HCT116 (cell line): ENCODE data around the gene CCDC90B. TPM values are rescaled to one million over a fixed set of nuclear protein-coding genes. Genes with fewer than 3 reads are reported as not detected.

Experiments
- ATAC-seq: fragments of 200-7000 bp; cut with Tn5 transposase; 2 replicates; pipeline ENCODE4 v1.9.1; 2020; ENCODE audit warnings: mild to moderate bottlenecking, moderate library complexity
- BruUV-seq: library from RNA; stranded (reverse); fragments of 400-500 nt; replicated peaks from 2 replicates; lab custom pipeline; 2021; lab: Mats Ljungman, UMichigan
- CTCF ChIA-PET: fragments of 300-600 bp; sonication (Branson Sonifier 250); formaldehyde crosslinking; loops from one replicate; lab custom pipeline; 2021; ENCODE audit warnings: antibody characterized with exemption; lab: Charles Lee
- POLR2A ChIA-PET: fragments of 300-600, 350-600 bp; sonication (Branson Sonifier 250); formaldehyde crosslinking; loops from one replicate; lab custom pipeline; 2021; ENCODE audit warnings: antibody characterized with exemption; lab: Charles Lee
- RAD21 ChIA-PET, 2 experiments: fragments of 300-600 bp; sonication (Branson Sonifier 250); formaldehyde crosslinking; loops; one replicate each; lab custom pipeline; 2023; ENCODE audit warnings: low total read pairs in 2 of 2; ENCODE audit not compliant: uncharacterized antibody in 2 of 2, unreplicated experiment in 2 of 2, low non-redundant PET in 1 of 2; lab: Charles Lee
- DNase-seq: peaks from one replicate; pipeline ENCODE4 v3.0.0-alpha.2; 2010; ENCODE audit warnings: low read depth, low spot score
- H2AFZ ChIP-seq: fragments of 200-600 bp; shearing (Covaris generic), sonication (generic); 2 replicates; pipeline ENCODE4 v1.6.1; 2017; ENCODE audit warnings: low read depth, mixed run types, mixed read lengths, antibody characterized with exemption, low read length; ENCODE audit not compliant: poor library complexity, severe bottlenecking
- H3K27ac ChIP-seq: 2 replicates; pipeline ENCODE4 v1.5.1; 2012; ENCODE audit warnings: low read depth, low read length
- H3K27me3 ChIP-seq: fragments of 200-600 bp; sonication (generic); 2 replicates; pipeline ENCODE4 v1.6.1; 2016; ENCODE audit warnings: mixed run types, low read length, mixed read lengths; ENCODE audit not compliant: insufficient read depth
- H3K36me3 ChIP-seq, 2 experiments: fragments of 200-500 bp in 1 of 2; fragments of 200-600 bp in 1 of 2; sonication (Bioruptor generic) in 1 of 2; sonication (generic) in 1 of 2; 2 replicates each; pipeline versions ENCODE4 v1.5.1 to v1.6.1; 2014 to 2016; ENCODE audit warnings: low read length in 2 of 2, inconsistent platforms in 1 of 2, mixed read lengths in 1 of 2, mixed run types in 1 of 2; ENCODE audit not compliant: insufficient read depth in 2 of 2, control insufficient read depth in 1 of 2
- H3K4me1 ChIP-seq, 2 experiments: fragments of 200-600 bp in 1 of 2; sonication (generic) in 1 of 2; 2 replicates each; pipeline versions ENCODE4 v1.5.1 to v1.6.1; 2012 to 2017; ENCODE audit warnings: low read length in 2 of 2, inconsistent platforms in 1 of 2, mild to moderate bottlenecking in 1 of 2, mixed read lengths in 1 of 2, mixed run types in 1 of 2, moderate library complexity in 1 of 2; ENCODE audit not compliant: insufficient read depth in 2 of 2, control insufficient read depth in 1 of 2
- H3K4me2 ChIP-seq: fragments of 200-600 bp; sonication (generic); 2 replicates; pipeline ENCODE4 v1.6.1; 2017; ENCODE audit warnings: mixed run types, low read length, mixed read lengths
- H3K4me3 ChIP-seq, 2 experiments: fragments of 200-600 bp in 1 of 2; sonication (generic) in 1 of 2; replicated peaks in 1 of 2; 2 replicates each; pipeline ENCODE4 v1.5.1; 2011 to 2016; ENCODE audit warnings: low read length in 2 of 2, control low read depth in 1 of 2, low read depth in 1 of 2, mild to moderate bottlenecking in 1 of 2, mixed read lengths in 1 of 2, mixed run types in 1 of 2
- H3K79me2 ChIP-seq: fragments of 200-600 bp; sonication (generic); 2 replicates; pipeline ENCODE4 v1.6.1; 2017; ENCODE audit warnings: mild to moderate bottlenecking, mixed run types, low read length, moderate library complexity, mixed read lengths; ENCODE audit not compliant: insufficient read depth
- H3K9ac ChIP-seq: fragments of 200-600 bp; sonication (generic); 2 replicates; pipeline ENCODE4 v1.6.1; 2016; ENCODE audit warnings: low read length, mixed read lengths
- H3K9me2 ChIP-seq: fragments of 200-600 bp; sonication (generic), shearing (Covaris generic); 2 replicates; pipeline ENCODE4 v1.6.1; 2017; ENCODE audit warnings: mixed run types, mild to moderate bottlenecking, moderate library complexity; ENCODE audit not compliant: insufficient read depth
- H3K9me3 ChIP-seq, 2 experiments: fragments of 200-500 bp in 1 of 2; fragments of 200-600 bp in 1 of 2; sonication (Bioruptor generic) in 1 of 2; sonication (generic) in 1 of 2; 2 replicates each; pipeline ENCODE4 v1.6.1; 2014 to 2017; ENCODE audit warnings: low read length in 2 of 2, mixed read lengths in 2 of 2, inconsistent platforms in 1 of 2, low read depth in 1 of 2, mild to moderate bottlenecking in 1 of 2, mixed run types in 1 of 2, moderate library complexity in 1 of 2; ENCODE audit not compliant: control insufficient read depth in 1 of 2, insufficient read depth in 1 of 2
- H4K20me1 ChIP-seq: fragments of 200-600 bp; sonication (generic), shearing (Covaris generic); 2 replicates; pipeline ENCODE4 v1.6.1; 2017; ENCODE audit warnings: mixed run types, mild to moderate bottlenecking, moderate library complexity; ENCODE audit not compliant: insufficient read depth
- CEBPB ChIP-seq: IDR thresholded peaks from 2 replicates; pipeline ENCODE4 v1.6.1; 2012; ENCODE audit warnings: low read depth
- EGR1 ChIP-seq: IDR thresholded peaks from 2 replicates; pipeline ENCODE4 v1.6.1; 2012; ENCODE audit warnings: low read depth
- ELF1 ChIP-seq: IDR thresholded peaks from 2 replicates; pipeline ENCODE4 v1.6.1; 2012; ENCODE audit warnings: low read depth, borderline replicate concordance
- EZH2 ChIP-seq: fragments of 200-600 bp; sonication (generic); IDR thresholded peaks from 2 replicates; pipeline ENCODE4 v1.6.1; 2017; ENCODE audit warnings: antibody characterized with exemption, mixed run types
- EZH2phosphoT487 ChIP-seq: fragments of 200-600 bp; IDR thresholded peaks from 2 replicates; pipeline ENCODE4 v1.6.1; 2018; ENCODE audit warnings: antibody characterized with exemption, borderline replicate concordance
- FOSL1 ChIP-seq: IDR thresholded peaks from 2 replicates; pipeline ENCODE4 v1.6.1; 2012; ENCODE audit warnings: low read depth
- MAX ChIP-seq: IDR thresholded peaks from 2 replicates; pipeline ENCODE4 v1.6.1; 2012
- POLR2A ChIP-seq: IDR thresholded peaks from 2 replicates; pipeline ENCODE4 v1.7.0; 2011; ENCODE audit warnings: borderline replicate concordance; ENCODE audit not compliant: insufficient read depth, insufficient read length; ENCODE audit errors: extremely low read depth
- RAD21 ChIP-seq: IDR thresholded peaks from 2 replicates; pipeline ENCODE4 v1.6.1; 2012; ENCODE audit warnings: low read depth, mild to moderate bottlenecking
- SIN3A ChIP-seq: IDR thresholded peaks from 2 replicates; pipeline ENCODE4 v1.6.1; 2012; ENCODE audit warnings: low read depth
- SP1 ChIP-seq: IDR thresholded peaks from 2 replicates; pipeline ENCODE4 v1.6.1; 2012; ENCODE audit warnings: low read depth
- TCF7L2 ChIP-seq: IDR thresholded peaks from 2 replicates; pipeline ENCODE4 v1.7.0; 2011; ENCODE audit warnings: borderline replicate concordance, inconsistent platforms; ENCODE audit not compliant: insufficient read depth, insufficient read length; ENCODE audit errors: extremely low read depth
- YY1 ChIP-seq: IDR thresholded peaks from 2 replicates; pipeline ENCODE4 v1.6.1; 2011; ENCODE audit warnings: low read length, low read depth, moderate library complexity, mild to moderate bottlenecking; ENCODE audit not compliant: insufficient replicate concordance; ENCODE audit errors: extremely low read depth
- ZNF274 ChIP-seq: fragments of 200-500 bp; sonication (Bioruptor generic); IDR thresholded peaks from 2 replicates; pipeline ENCODE4 v1.6.1; 2014; ENCODE audit warnings: mild to moderate bottlenecking, low read depth, low read length, inconsistent platforms
- intact Hi-C: fragments of 100-400 bp; cut with micrococcal nuclease; formaldehyde crosslinking; loops from 2 replicates; pipeline ENCODE4 v1.10.0; 2022
- total RNA-seq: library from RNA; stranded (reverse); gene quantifications from one replicate; pipeline ENCODE4 v1.2.1, GENCODE V29; 2021; ENCODE audit not compliant: unreplicated experiment
- TF ChIP-seq, protein P1 (sequence below): IDR thresholded peaks from 2 replicates; pipeline ENCODE4 v1.6.1; 2012

Gene CCDC90B
- total RNA-seq, 1 experiment from 2014 or later: 30.3 TPM

DNA sequence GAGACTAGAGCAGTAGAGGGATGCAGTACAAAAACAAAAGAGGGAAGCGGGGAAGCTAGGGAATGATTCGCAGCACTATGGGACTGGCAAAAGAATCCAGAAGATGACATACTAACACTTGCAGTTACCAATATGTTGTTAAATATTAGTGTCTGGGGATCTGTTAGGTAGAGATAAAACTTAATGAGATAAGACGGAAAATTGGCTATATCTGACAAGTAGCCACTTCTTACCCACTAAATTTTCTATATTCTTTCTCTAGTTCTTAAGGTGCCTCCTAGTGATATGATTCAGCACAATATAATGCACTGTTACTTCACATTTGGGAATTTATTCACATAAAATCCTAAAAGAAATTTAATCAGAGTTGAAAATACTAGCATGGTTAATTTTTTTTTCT is 30.8 kb downstream of the CCDC90B start (continued):
- TF ChIP-seq POLR2A: no peak

DNA sequence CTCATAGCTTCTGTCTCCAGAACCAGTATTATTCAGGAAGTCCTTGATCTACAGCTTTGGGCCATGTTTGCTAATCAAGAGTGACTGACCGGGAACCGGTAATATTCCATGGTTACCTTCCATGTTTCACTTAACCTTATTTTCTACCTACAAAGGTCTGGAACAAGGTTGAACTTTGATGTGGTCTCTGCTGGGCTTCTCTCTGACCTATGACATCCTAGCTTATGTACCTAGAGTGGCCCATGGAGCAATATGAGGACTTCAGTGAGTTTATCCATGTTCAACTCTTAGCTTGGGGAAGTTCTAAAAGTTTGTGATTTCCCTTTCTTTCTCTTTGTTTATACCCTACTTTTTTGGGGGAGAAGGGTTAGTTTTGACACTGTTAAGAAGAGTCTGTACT is 33.2 kb downstream of the CCDC90B start:
- CTCF ChIA-PET: no interaction called here
- no TSS peak for BruUV-seq
- no peak overlapping the region for H3K27ac ChIP-seq
- H3K9me2 ChIP-seq: no peaks in the 10 kb centered on the region
- no peaks in the 10 kb centered on the region; a peak in 2 of 4 replicates for H3K36me3 ChIP-seq
- intact Hi-C loops: loop anchor here (5.0 kb wide), 1 partner anchor 166 kb away; no protein-coding TSS in a partner anchor
- RAD21 ChIA-PET: no interaction called here
- TF ChIP-seq FOSL1: no peak
- no peak for TF ChIP-seq SIN3A
- TF ChIP-seq YY1: no peak
- TF ChIP-seq CEBPB: no peak
- TF ChIP-seq TCF7L2: no peak
- TF ChIP-seq SP1: no peak
- no peak for TF ChIP-seq ZNF274
- TF ChIP-seq EGR1: no peak
- TF ChIP-seq ELF1: no peak
- H3K27me3 ChIP-seq: no peaks in the 10 kb centered on the region
- H3K4me2 ChIP-seq: no peak overlapping the region
- no peak overlapping the region for H3K4me3 ChIP-seq
- ATAC-seq: no peak
- H4K20me1 ChIP-seq: no peaks in the 10 kb centered on the region
- no peak overlapping the region for H2AFZ ChIP-seq
- H3K79me2 ChIP-seq: no peaks in the 10 kb centered on the region
- POLR2A ChIA-PET: no interaction called here
- DNase-seq: no peak
- H3K4me1 ChIP-seq: peaks cover 1 to 11% of the 10 kb centered on the region in 2 experiments; a peak in 2 of 4 replicates
- H3K9me3 ChIP-seq: no peaks in the 10 kb centered on the region
- H3K9ac ChIP-seq: no peak overlapping the region

DNA sequence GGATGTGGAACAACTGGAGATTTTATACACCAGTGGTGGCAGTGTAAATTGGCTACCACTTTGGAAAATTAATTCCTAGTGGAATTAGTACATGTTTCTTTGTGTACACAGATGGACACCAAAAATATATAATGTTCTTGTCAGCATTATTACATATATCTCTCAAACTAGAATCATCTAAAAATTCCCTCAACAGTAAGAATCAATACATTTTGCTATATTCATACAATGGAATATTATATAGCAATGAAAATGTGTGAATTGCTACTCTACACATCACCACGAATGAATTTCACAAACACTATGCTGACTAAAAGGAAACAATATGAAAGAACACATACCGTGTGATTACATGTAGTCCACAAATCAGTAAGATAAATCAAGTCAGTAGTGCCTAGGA is 33.9 kb downstream of the CCDC90B start:
- Histone ChIP-seq H3K4me3 (no peak overlapping the region), H3K4me1 (peaks cover 0 to 6% of the 10 kb centered on the region in 2 experiments; a peak in 1 of 4 replicates), H3K27me3 (no peaks in the 10 kb centered on the region), H4K20me1 (no peaks in the 10 kb centered on the region), H3K79me2 (no peaks in the 10 kb centered on the region), H3K9ac (no peak overlapping the region), H3K27ac (no peak overlapping the region), H3K9me2 (no peaks in the 10 kb centered on the region), H2AFZ (no peak overlapping the region), H3K9me3 (no peaks in the 10 kb centered on the region), H3K4me2 (no peak overlapping the region), H3K36me3 (no peaks in the 10 kb centered on the region; a peak in 1 of 4 replicates)
- ChIA-PET CTCF (no interaction called here), RAD21 (no interaction called here), POLR2A (no interaction called here)
- BruUV-seq: no TSS peak
- ATAC-seq (no peak), DNase-seq (no peak)
- TF ChIP-seq MAX: no peak
- TF ChIP-seq EZH2phosphoT487: no peak
- no peak for TF ChIP-seq YY1
- TF ChIP-seq EZH2: no peak
- no peak for TF ChIP-seq RAD21
- TF ChIP-seq, protein P1, sequence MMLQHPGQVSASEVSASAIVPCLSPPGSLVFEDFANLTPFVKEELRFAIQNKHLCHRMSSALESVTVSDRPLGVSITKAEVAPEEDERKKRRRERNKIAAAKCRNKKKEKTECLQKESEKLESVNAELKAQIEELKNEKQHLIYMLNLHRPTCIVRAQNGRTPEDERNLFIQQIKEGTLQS: no peak
- TF ChIP-seq POLR2A: no peak
- intact Hi-C loops: loop anchor here (5.0 kb wide), 1 partner anchor 165 kb away; no protein-coding TSS in a partner anchor
